SU-DHL-6 (cell line): Measurements from ENCODE around the gene NPIPB2.

Experiments
- H2AFZ ChIP-seq: fragments of 200-600 bp; sonication (generic); 2 replicates; pipeline ENCODE4 v1.6.1; 2014; ENCODE audit warnings: low read depth, mild to moderate bottlenecking, moderate library complexity, mixed read lengths, antibody characterized with exemption, low read length; ENCODE audit not compliant: severe bottlenecking
- H3F3A ChIP-seq: fragments of 200-600 bp; shearing (Covaris generic); 2 replicates; pipeline ENCODE4 v1.6.0; 2016; ENCODE audit warnings: antibody characterized with exemption, mild to moderate bottlenecking; ENCODE audit not compliant: insufficient read depth
- H3K27ac ChIP-seq: fragments of 200-600 bp; sonication (generic); 2 replicates; pipeline ENCODE4 v1.5.1; 2016; ENCODE audit warnings: low read depth, mild to moderate bottlenecking, low read length, moderate library complexity, mixed read lengths
- H3K27me3 ChIP-seq: fragments of 200-600 bp; sonication (generic), shearing (Covaris generic); 2 replicates; pipeline ENCODE4 v1.6.0; 2014; ENCODE audit warnings: mild to moderate bottlenecking, low read length
- H3K36me3 ChIP-seq: fragments of 200-600 bp; sonication (generic); 2 replicates; pipeline ENCODE4 v1.6.1; 2014; ENCODE audit warnings: mild to moderate bottlenecking, low read length, mixed read lengths
- H3K4me2 ChIP-seq: fragments of 300-600, 200-600 bp; shearing (Covaris generic), sonication (generic); 2 replicates; pipeline ENCODE4 v1.6.0; 2014; ENCODE audit warnings: low read length, low read depth, mild to moderate bottlenecking; ENCODE audit not compliant: poor library complexity, severe bottlenecking
- H3K4me3 ChIP-seq: fragments of 200-600 bp; sonication (generic); 2 replicates; pipeline ENCODE4 v1.5.1; 2014; ENCODE audit warnings: antibody characterized with exemption, low read length, mild to moderate bottlenecking, mixed read lengths; ENCODE audit not compliant: insufficient read depth, poor library complexity, severe bottlenecking
- H3K79me2 ChIP-seq: fragments of 200-600 bp; sonication (generic); 2 replicates; pipeline ENCODE4 v1.6.1; 2014; ENCODE audit warnings: mild to moderate bottlenecking, low read length, moderate library complexity; ENCODE audit not compliant: insufficient read depth
- H3K9ac ChIP-seq: fragments of 200-600 bp; sonication (generic); 2 replicates; pipeline ENCODE4 v1.7.0; 2014; ENCODE audit warnings: mild to moderate bottlenecking, low read length
- H3K9me2 ChIP-seq: fragments of 200-600 bp; sonication (generic); replicated peaks from 2 replicates; pipeline ENCODE4 v1.6.1; 2014; ENCODE audit warnings: low read length; ENCODE audit not compliant: insufficient read depth
- H3K9me3 ChIP-seq: fragments of 200-600 bp; sonication (generic); 2 replicates; pipeline ENCODE4 v1.6.1; 2014; ENCODE audit warnings: low read length, mixed read lengths; ENCODE audit not compliant: insufficient read depth
- H4K20me1 ChIP-seq: fragments of 200-600 bp; sonication (generic); 2 replicates; pipeline ENCODE4 v1.6.1; 2014; ENCODE audit warnings: low read depth, mild to moderate bottlenecking, antibody characterized with exemption, low read length, moderate library complexity, mixed read lengths
- CTCF ChIP-seq: fragments of 200-600 bp; sonication (generic); IDR thresholded peaks from one replicate; pipeline ENCODE4 v1.5.1; 2017; ENCODE audit warnings: antibody characterized with exemption, mild to moderate bottlenecking, low read length, moderate library complexity; ENCODE audit not compliant: insufficient read depth, poor library complexity, severe bottlenecking
- EZH2phosphoT487 ChIP-seq: fragments of 200-600 bp; sonication (generic), shearing (Covaris generic); conservative IDR thresholded peaks from 2 replicates; pipeline ENCODE4 v1.6.1; 2018; ENCODE audit warnings: mild to moderate bottlenecking, antibody characterized with exemption, low read length, moderate library complexity, mixed read lengths

Gene NPIPB2

DNA sequence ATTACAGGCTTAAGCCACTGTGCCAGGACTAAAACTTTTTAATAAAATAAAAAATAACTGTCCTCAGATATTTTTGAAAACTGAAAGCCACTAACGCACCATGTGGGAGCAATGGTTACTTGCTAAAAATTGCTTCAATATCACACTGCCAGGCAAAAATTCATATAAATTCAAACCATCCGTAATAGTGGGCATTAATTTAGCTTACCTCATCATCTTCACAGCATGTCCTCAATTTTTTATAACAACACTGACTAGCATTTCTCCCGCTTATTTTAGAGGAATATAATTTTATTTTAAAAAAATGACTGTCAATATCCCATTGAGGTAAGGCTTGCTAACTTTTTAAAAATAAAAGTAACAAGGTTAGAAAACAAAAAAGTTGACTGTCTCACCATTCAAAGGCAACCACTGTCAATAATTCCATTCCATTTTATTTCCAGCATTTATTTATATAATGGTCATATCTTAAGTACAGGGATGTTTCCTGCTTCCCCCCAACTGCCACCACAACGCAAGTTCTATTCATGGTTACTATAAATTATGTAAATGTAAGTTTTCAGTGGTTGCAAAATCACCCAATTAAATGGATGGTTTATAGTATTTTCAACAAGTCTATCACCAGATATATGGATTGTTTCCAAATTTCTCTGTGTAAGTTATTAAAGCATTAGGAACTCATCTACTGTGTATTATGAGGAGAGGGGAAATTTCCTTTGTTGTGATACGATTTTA is 51.4 kb downstream of the NPIPB2 start:
- Histone ChIP-seq H3K9me3 (no peaks in the 10 kb centered on the region), H3K27ac (no peak overlapping the region), H2AFZ (no peak overlapping the region), H3F3A (peaks cover 27% of the 10 kb centered on the region), H3K4me3 (no peak overlapping the region), H4K20me1 (peaks cover 12% of the 10 kb centered on the region; the same call in 1 of the 2 replicates), H3K36me3 (peaks cover 52% of the 10 kb centered on the region), H3K27me3 (no peaks in the 10 kb centered on the region), H3K4me2 (no peak overlapping the region), H3K9me2 (no peaks in the 10 kb centered on the region), H3K79me2 (0 out of 2 replicates have a peak, but pooled peaks cover 7% of the 10 kb centered on the region), H3K9ac (no peak overlapping the region)
- TF ChIP-seq EZH2phosphoT487 (no peak), CTCF (no peak)

GRCh38 chr16:11886881-11887280 is 55.0 kb downstream of the NPIPB2 start:
- no peak overlapping the region for H3K9ac ChIP-seq
- H3K4me3 ChIP-seq = no peak overlapping the region
- H3K27me3 ChIP-seq = no peaks in the 10 kb centered on the region
- no peaks in the 10 kb centered on the region for H3K9me3 ChIP-seq
- TF ChIP-seq EZH2phosphoT487 (no peak), CTCF (no peak)
- H3K79me2 ChIP-seq = no peaks in the 10 kb centered on the region
- no peaks in the 10 kb centered on the region for H3K9me2 ChIP-seq
- H3K27ac ChIP-seq = no peak overlapping the region
- 0 out of 2 replicates have a peak, but pooled peaks cover 8% of the 10 kb centered on the region for H4K20me1 ChIP-seq
- no peak overlapping the region for H2AFZ ChIP-seq
- H3K36me3 ChIP-seq = peaks cover 46% of the 10 kb centered on the region
- peaks cover 21% of the 10 kb centered on the region for H3F3A ChIP-seq
- no peak overlapping the region for H3K4me2 ChIP-seq

DNA sequence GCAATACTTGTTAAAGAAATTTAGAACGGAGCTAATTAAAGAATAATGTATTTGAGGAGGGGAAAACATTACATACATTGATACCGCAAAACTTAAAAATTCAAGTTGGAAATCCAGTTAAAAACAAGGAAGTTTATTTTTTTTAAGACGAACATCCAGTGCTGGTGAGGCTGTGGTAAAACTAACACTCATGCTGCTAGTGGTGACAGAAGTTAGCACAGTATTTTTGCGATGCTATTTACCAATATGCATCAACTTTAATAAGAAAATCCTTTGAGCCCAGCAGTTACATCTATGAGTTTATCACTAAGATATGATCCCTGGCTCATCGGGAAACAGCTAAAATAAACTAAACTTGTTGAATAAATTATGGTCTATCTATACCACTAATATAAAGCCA is 57.8 kb downstream of the NPIPB2 start:
- Histone ChIP-seq H3K36me3 (peaks cover 45% of the 10 kb centered on the region), H3K4me3 (no peak overlapping the region), H3K9me2 (no peaks in the 10 kb centered on the region), H3K4me2 (no peak overlapping the region), H4K20me1 (no peaks in the 10 kb centered on the region), H3K9ac (no peak overlapping the region), H3F3A (peaks cover 16% of the 10 kb centered on the region), H3K9me3 (no peaks in the 10 kb centered on the region), H3K27me3 (no peaks in the 10 kb centered on the region), H3K79me2 (0 out of 2 replicates have a peak, but pooled peaks cover 6% of the 10 kb centered on the region), H3K27ac (no peak overlapping the region), H2AFZ (no peak overlapping the region)
- TF ChIP-seq CTCF (no peak), EZH2phosphoT487 (no peak)
